Measurements from ENCODE around the gene SH3TC1.

- TF ChIP-seq EP300 (IDR thresholded peaks at IDR 0.05): no peak
- no peak for TF ChIP-seq POLR2A (IDR thresholded peaks at IDR 0.05)
Measured at GRCh38 chr4:8203817-8204216, 4.7 kb downstream of the SH3TC1 start.

Data from gastroesophageal sphincter (tissue), 2 donors.